ENCODE data around the gene VAV2. TPM values are rescaled to one million over a fixed set of nuclear protein-coding genes. Genes with fewer than 3 reads are reported as not detected.

Gene VAV2
- total and polyA plus RNA-seq, 2 experiments from 2014 or later = 8.1 to 28.9 TPM

GRCh38 chr9:133768371-133768858, 223.7 kb downstream of the VAV2 start:
- H3K9me3 Mint-ChIP-seq = peaks cover 11% of the 10 kb centered on the region; the same call in 2 of the 3 replicates

More at GRCh38 chr9:133768371-133768858, 223.7 kb downstream of the VAV2 start:
- no peak overlapping the region for H3K4me2 ChIP-seq
- H3F3A ChIP-seq (replicated peaks; ENCODE audit: low read depth) = no peaks in the 10 kb centered on the region
- H3K9me2 ChIP-seq (ENCODE audit: insufficient read depth) = no peaks in the 10 kb centered on the region
- no peak overlapping the region for H3K4me3 ChIP-seq
- no peak overlapping the region for H3K27ac ChIP-seq (ENCODE audit: low read depth)
- Mint-ChIP-seq H3K27ac (no peak overlapping the region), H3K4me3 (no peak overlapping the region), H3K27me3 (ENCODE audit: insufficient read depth, low read depth, poor library complexity) (peaks cover 6% of the 10 kb centered on the region), H3K36me3 (ENCODE audit: low read depth) (peaks cover 36% of the 10 kb centered on the region), H3K4me1 (no peaks in the 10 kb centered on the region)
- no peaks in the 10 kb centered on the region for H3K79me2 ChIP-seq (replicated peaks; ENCODE audit: insufficient read depth)
- no peak for TF ChIP-seq ZNF331 (CRISPR knock-in tag; IDR thresholded peaks at IDR 0.05; ENCODE audit: low read depth)
- no peak for TF ChIP-seq STAT1 (IDR thresholded peaks at IDR 0.05; ENCODE audit: unreplicated experiment)
- TF ChIP-seq CREB1 (CRISPR knock-in tag; IDR thresholded peaks at IDR 0.05; ENCODE audit: low read depth) = no peak
- no peak for TF ChIP-seq CTCF (conservative IDR thresholded peaks at IDR 0.05; ENCODE audit: low read depth in 2 of 2)
- TF ChIP-seq POLR2AphosphoS5 (IDR thresholded peaks at IDR 0.05; ENCODE audit: low read depth) = no peak
- TF ChIP-seq NANOG (IDR thresholded peaks at IDR 0.05; ENCODE audit: borderline replicate concordance) = no peak
- TF ChIP-seq, protein P1, sequence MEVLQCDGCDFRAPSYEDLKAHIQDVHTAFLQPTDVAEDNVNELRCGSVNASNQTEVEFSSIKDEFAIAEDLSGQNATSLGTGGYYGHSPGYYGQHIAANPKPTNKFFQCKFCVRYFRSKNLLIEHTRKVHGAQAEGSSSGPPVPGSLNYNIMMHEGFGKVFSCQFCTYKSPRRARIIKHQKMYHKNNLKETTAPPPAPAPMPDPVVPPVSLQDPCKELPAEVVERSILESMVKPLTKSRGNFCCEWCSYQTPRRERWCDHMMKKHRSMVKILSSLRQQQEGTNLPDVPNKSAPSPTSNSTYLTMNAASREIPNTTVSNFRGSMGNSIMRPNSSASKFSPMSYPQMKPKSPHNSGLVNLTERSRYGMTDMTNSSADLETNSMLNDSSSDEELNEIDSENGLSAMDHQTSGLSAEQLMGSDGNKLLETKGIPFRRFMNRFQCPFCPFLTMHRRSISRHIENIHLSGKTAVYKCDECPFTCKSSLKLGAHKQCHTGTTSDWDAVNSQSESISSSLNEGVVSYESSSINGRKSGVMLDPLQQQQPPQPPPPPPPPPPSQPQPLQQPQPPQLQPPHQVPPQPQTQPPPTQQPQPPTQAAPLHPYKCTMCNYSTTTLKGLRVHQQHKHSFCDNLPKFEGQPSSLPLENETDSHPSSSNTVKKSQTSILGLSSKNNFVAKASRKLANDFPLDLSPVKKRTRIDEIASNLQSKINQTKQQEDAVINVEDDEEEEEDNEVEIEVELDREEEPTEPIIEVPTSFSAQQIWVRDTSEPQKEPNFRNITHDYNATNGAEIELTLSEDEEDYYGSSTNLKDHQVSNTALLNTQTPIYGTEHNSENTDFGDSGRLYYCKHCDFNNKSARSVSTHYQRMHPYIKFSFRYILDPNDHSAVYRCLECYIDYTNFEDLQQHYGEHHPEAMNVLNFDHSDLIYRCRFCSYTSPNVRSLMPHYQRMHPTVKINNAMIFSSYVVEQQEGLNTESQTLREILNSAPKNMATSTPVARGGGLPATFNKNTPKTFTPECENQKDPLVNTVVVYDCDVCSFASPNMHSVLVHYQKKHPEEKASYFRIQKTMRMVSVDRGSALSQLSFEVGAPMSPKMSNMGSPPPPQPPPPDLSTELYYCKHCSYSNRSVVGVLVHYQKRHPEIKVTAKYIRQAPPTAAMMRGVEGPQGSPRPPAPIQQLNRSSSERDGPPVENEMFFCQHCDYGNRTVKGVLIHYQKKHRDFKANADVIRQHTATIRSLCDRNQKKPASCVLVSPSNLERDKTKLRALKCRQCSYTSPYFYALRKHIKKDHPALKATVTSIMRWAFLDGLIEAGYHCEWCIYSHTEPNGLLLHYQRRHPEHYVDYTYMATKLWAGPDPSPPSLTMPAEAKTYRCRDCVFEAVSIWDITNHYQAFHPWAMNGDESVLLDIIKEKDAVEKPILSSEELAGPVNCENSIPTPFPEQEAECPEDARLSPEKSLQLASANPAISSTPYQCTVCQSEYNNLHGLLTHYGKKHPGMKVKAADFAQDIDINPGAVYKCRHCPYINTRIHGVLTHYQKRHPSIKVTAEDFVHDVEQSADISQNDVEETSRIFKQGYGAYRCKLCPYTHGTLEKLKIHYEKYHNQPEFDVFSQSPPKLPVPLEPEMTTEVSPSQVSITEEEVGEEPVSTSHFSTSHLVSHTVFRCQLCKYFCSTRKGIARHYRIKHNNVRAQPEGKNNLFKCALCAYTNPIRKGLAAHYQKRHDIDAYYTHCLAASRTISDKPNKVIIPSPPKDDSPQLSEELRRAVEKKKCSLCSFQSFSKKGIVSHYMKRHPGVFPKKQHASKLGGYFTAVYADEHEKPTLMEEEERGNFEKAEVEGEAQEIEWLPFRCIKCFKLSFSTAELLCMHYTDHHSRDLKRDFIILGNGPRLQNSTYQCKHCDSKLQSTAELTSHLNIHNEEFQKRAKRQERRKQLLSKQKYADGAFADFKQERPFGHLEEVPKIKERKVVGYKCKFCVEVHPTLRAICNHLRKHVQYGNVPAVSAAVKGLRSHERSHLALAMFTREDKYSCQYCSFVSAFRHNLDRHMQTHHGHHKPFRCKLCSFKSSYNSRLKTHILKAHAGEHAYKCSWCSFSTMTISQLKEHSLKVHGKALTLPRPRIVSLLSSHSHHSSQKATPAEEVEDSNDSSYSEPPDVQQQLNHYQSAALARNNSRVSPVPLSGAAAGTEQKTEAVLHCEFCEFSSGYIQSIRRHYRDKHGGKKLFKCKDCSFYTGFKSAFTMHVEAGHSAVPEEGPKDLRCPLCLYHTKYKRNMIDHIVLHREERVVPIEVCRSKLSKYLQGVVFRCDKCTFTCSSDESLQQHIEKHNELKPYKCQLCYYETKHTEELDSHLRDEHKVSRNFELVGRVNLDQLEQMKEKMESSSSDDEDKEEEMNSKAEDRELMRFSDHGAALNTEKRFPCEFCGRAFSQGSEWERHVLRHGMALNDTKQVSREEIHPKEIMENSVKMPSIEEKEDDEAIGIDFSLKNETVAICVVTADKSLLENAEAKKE (CRISPR knock-in tag; IDR thresholded peaks at IDR 0.05) = no peak
- TF ChIP-seq EZH2 (IDR thresholded peaks at IDR 0.05; ENCODE audit: low read depth, unreplicated experiment) = no peak
- TF ChIP-seq JUNB (IDR thresholded peaks at IDR 0.05; ENCODE audit: unreplicated experiment) = no peak
- no peak for TF ChIP-seq REST (IDR thresholded peaks at IDR 0.05; ENCODE audit: unreplicated experiment)
- no peak for TF ChIP-seq ZNF114 (CRISPR knock-in tag; IDR thresholded peaks at IDR 0.05)
- TF ChIP-seq, protein P2, sequence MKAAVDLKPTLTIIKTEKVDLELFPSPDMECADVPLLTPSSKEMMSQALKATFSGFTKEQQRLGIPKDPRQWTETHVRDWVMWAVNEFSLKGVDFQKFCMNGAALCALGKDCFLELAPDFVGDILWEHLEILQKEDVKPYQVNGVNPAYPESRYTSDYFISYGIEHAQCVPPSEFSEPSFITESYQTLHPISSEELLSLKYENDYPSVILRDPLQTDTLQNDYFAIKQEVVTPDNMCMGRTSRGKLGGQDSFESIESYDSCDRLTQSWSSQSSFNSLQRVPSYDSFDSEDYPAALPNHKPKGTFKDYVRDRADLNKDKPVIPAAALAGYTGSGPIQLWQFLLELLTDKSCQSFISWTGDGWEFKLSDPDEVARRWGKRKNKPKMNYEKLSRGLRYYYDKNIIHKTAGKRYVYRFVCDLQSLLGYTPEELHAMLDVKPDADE (IDR thresholded peaks at IDR 0.05) = no peak
- no peak for TF ChIP-seq EZH2phosphoT487 (IDR thresholded peaks at IDR 0.05; ENCODE audit: unreplicated experiment)
- no peak for DNase-seq (ENCODE audit: low spot score)
- H3K36me3 ChIP-seq (ENCODE audit: insufficient read depth) = no peaks in the 10 kb centered on the region
- H2AFZ ChIP-seq = no peak overlapping the region
- no peaks in the 10 kb centered on the region for H3K27me3 ChIP-seq (ENCODE audit: insufficient read depth)
- H3K4me1 ChIP-seq (ENCODE audit: insufficient read depth) = no peaks in the 10 kb centered on the region
- 0 out of 2 replicates have a peak, but pooled peaks cover 3% of the 10 kb centered on the region for H4K20me1 ChIP-seq (replicated peaks; ENCODE audit: insufficient read depth)
- no peak for ATAC-seq

Measured in GM23338 (cell line).